ENCODE data around the gene SSH3.

DNA sequence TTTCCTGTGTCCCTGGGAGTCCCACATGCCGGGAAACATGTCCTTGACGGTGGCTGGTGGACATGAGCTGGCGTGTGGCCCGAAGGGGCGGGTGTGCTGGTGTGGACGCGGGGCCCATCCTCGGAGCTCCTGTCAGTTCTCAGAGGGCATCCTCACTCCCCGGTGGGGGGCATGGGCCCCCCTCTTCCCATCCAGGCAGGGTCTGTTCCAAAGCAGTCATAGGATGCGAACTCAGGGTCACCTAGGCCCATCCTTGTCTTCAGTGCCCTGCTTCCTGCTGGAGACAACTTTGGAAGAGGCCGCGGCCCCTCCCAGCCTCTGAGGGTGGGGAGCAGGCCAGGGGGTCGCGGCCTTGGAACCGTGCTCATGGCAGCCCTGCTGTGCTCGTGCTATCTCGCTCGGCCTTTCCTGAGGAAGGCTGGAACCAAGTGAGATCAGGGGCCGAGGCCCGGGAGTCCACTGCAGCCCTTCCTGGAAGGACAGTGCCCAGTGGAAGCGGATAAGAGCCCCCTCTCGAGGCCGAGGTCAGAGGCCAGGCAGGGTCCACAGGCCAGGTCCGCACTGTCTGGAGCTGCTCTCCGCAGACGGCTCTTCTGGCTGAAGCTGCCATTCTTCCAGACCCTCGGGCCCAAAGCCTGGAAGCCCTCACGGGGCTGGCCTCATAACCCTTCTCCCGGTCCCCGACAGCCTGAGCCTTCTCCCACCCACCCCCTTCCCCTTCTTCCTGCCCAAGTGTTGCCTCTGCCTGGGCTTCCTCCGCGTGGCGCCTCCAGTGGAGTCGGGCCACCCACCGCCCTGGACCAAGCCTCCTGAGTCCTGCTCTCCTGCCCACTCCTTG lies 28.3 kb upstream of the SSH3 start:
- TF ChIP-seq CTCF (IDR thresholded peaks at IDR 0.05) (no peak), POLR2A (IDR thresholded peaks at IDR 0.05) (no peak)
